CD4-positive, alpha-beta memory T cell (primary cell): ENCODE measurements around the gene ERV3-1. TPM values are rescaled to one million over a fixed set of nuclear protein-coding genes. Genes with fewer than 3 reads are reported as not detected.
A peak's percentile ranks its signal among the peaks of the same experiment; 100 is the strongest.

Experiments used
- CTCF ChIA-PET: fragments of 350-600 bp; sonication (Branson Sonifier 250); formaldehyde crosslinking; loops from one replicate; lab custom pipeline; 2021; ENCODE audit warnings: inconsistent platforms; ENCODE audit not compliant: partially characterized antibody; lab: Charles Lee
- POLR2A ChIA-PET: fragments of 350-600 bp; sonication (Branson Sonifier 250); formaldehyde crosslinking; loops from one replicate; lab custom pipeline; 2021; ENCODE audit not compliant: partially characterized antibody; lab: Charles Lee
- DNase-seq, 5 donors: peaks; one replicate each; pipeline versions ENCODE4 v3.0.0 to v3.0.0-alpha.2; 2020 to 2022; ENCODE audit warnings: mixed read lengths in 1 of 5
- H3K27ac ChIP-seq: one replicate; pipeline ENCODE4 v1.7.0; 2013; ENCODE audit warnings: low read depth, low read length
- H3K27me3 ChIP-seq: 2 replicates; pipeline ENCODE4 v1.7.0; 2013; ENCODE audit warnings: mild to moderate bottlenecking, low read length, moderate library complexity; ENCODE audit not compliant: insufficient read depth
- H3K36me3 ChIP-seq: 2 replicates; pipeline ENCODE4 v1.7.0; 2013; ENCODE audit warnings: mild to moderate bottlenecking, low read length, moderate library complexity; ENCODE audit not compliant: insufficient read depth
- H3K4me1 ChIP-seq: 2 replicates; pipeline ENCODE4 v1.7.0; 2013; ENCODE audit warnings: mild to moderate bottlenecking, low read length, moderate library complexity; ENCODE audit not compliant: insufficient read depth
- H3K4me3 ChIP-seq, 2 donors: one replicate each; pipeline ENCODE4 v1.7.0; 2013; ENCODE audit warnings: low read length in 2 of 2, mild to moderate bottlenecking in 1 of 2
- H3K9me3 ChIP-seq, 2 donors: one replicate each; pipeline ENCODE4 v1.7.0; 2013; ENCODE audit warnings: low read length in 2 of 2, control low read depth in 1 of 2; ENCODE audit not compliant: control insufficient read depth in 1 of 2
- H3K27ac Mint-ChIP-seq, 7 donors: one replicate each; pipeline ENCODE4 v1.8.0; 2020 to 2021; ENCODE audit warnings: mixed read lengths in 7 of 7, mild to moderate bottlenecking in 6 of 7, inconsistent platforms in 3 of 7, moderate library complexity in 3 of 7
- H3K27me3 Mint-ChIP-seq, 2 donors: one replicate each; pipeline ENCODE4 v1.8.0; 2020 to 2021; ENCODE audit warnings: mixed read lengths in 2 of 2
- H3K36me3 Mint-ChIP-seq, 2 donors: one replicate each; pipeline ENCODE4 v1.8.0; 2020 to 2021; ENCODE audit warnings: mixed read lengths in 2 of 2, inconsistent platforms in 1 of 2, mild to moderate bottlenecking in 1 of 2
- H3K4me1 Mint-ChIP-seq, 4 donors: one replicate each; pipeline ENCODE4 v1.8.0; 2020 to 2021; ENCODE audit warnings: mixed read lengths in 4 of 4, mild to moderate bottlenecking in 1 of 4
- H3K4me3 Mint-ChIP-seq, 8 donors: one replicate each; pipeline ENCODE4 v1.8.0; 2020 to 2021; ENCODE audit warnings: mixed read lengths in 8 of 8, mild to moderate bottlenecking in 7 of 8, moderate library complexity in 6 of 8, inconsistent platforms in 3 of 8
- H3K9me3 Mint-ChIP-seq, 8 donors: one replicate each; pipeline ENCODE4 v1.8.0; 2020 to 2021; ENCODE audit warnings: mixed read lengths in 8 of 8, mild to moderate bottlenecking in 5 of 8, inconsistent platforms in 3 of 8, moderate library complexity in 1 of 8
- intact Hi-C: fragments of 100-400 bp; cut with micrococcal nuclease; formaldehyde crosslinking; loops from one replicate; pipeline ENCODE4 v1.15.1; 2023
- polyA plus RNA-seq, 2 donors: library from polyadenylated mRNA; unstranded; fragments of 300-500 nt; fragmentation: Illumina TruSeq; gene quantifications; one replicate each; pipeline ENCODE4 v1.2.3, GENCODE V29; 2021
- total RNA-seq, 2 experiments: library from RNA; stranded (reverse); gene quantifications; one replicate each; pipeline ENCODE4 v1.2.3, GENCODE V29; 2021

The ERV3-1 gene
- total and polyA plus RNA-seq, 4 experiments from 2014 or later, result 5.3 to 19.9 (median 14.1) TPM

- intact Hi-C loops, result loop anchor here (10.0 kb wide), 2 partner anchors 208 to 338 kb away; partner anchors contain the start of genes ZNF107 and ZNF138
- Mint-ChIP-seq H3K36me3 (peaks cover 65 to 69% of the 10 kb centered on the region in 2 donors), H3K27ac (peak overlapping the region in 2 of 7 donors; percentile 10 to 36), H3K9me3 (peaks cover 3 to 43% (median 28%) of the 10 kb centered on the region in 8 donors), H3K4me1 (peaks cover 30 to 64% (median 51%) of the 10 kb centered on the region in 4 donors), H3K4me3 (no peak overlapping the region), H3K27me3 (no peaks in the 10 kb centered on the region)
- DNase-seq, result no peak
- H3K27me3 ChIP-seq, result no peaks in the 10 kb centered on the region
- no peak overlapping the region for H3K27ac ChIP-seq
- H3K36me3 ChIP-seq, result peaks cover 4% of the 10 kb centered on the region
- H3K4me3 ChIP-seq, result no peak overlapping the region
- ChIA-PET CTCF (no interaction called here), POLR2A (interaction anchor here (0.9 to 1.2 kb wide), 2 partner anchors 209 to 1628 kb away, joined by 3 read pairs; partner anchors contain the start of gene ZNF138)
- peaks cover 36% of the 10 kb centered on the region for H3K4me1 ChIP-seq
- peaks cover 0 to 11% of the 10 kb centered on the region in 2 donors for H3K9me3 ChIP-seq
Measured at GRCh38 chr7:65002972-65003585, 3.4 kb downstream of the ERV3-1 start.

GRCh38 chr7:65001291-65001814, 5.1 kb downstream of the ERV3-1 start:
- Mint-ChIP-seq H3K4me3 (peak overlapping the region in 2 of 8 donors; percentile 22 to 31), H3K27ac (no peak overlapping the region), H3K27me3 (no peaks in the 10 kb centered on the region), H3K36me3 (peaks cover 78 to 83% of the 10 kb centered on the region in 2 donors), H3K4me1 (peaks cover 26 to 54% (median 42%) of the 10 kb centered on the region in 4 donors), H3K9me3 (peaks cover 3 to 60% (median 43%) of the 10 kb centered on the region in 8 donors)
- Histone ChIP-seq H3K9me3 (peaks cover 0 to 24% of the 10 kb centered on the region in 2 donors), H3K36me3 (peaks cover 4% of the 10 kb centered on the region), H3K4me1 (peaks cover 30% of the 10 kb centered on the region), H3K4me3 (no peak overlapping the region), H3K27ac (no peak overlapping the region), H3K27me3 (no peaks in the 10 kb centered on the region)
- ChIA-PET POLR2A (interaction anchor here (0.7 kb wide), 1 partner anchor 666 kb away, joined by 3 read pairs; no protein-coding TSS in a partner anchor), CTCF (no interaction called here)
- no peak for DNase-seq
- intact Hi-C loops, result loop anchor here (10.0 kb wide), 2 partner anchors 207 to 337 kb away; partner anchors contain the start of genes ZNF107 and ZNF138

GRCh38 chr7:64999165-65000004, 7.1 kb downstream of the ERV3-1 start:
- no peak overlapping the region for H3K27ac ChIP-seq
- H3K4me1 ChIP-seq, result peaks cover 13% of the 10 kb centered on the region
- POLR2A ChIA-PET, result no interaction called here
- Mint-ChIP-seq H3K27ac (no peak overlapping the region), H3K4me1 (peaks cover 14 to 38% (median 29%) of the 10 kb centered on the region in 4 donors), H3K4me3 (no peak overlapping the region), H3K36me3 (peaks cover 67 to 81% of the 10 kb centered on the region in 2 donors), H3K27me3 (no peaks in the 10 kb centered on the region), H3K9me3 (peaks cover 3 to 76% (median 55%) of the 10 kb centered on the region in 8 donors)
- CTCF ChIA-PET, result no interaction called here
- intact Hi-C loops, result loop anchor here (10.0 kb wide), 2 partner anchors 205 to 335 kb away; partner anchors contain the start of genes ZNF107 and ZNF138
- H3K4me3 ChIP-seq, result no peak overlapping the region
- no peaks in the 10 kb centered on the region for H3K27me3 ChIP-seq
- H3K9me3 ChIP-seq, result peaks cover 0 to 42% of the 10 kb centered on the region in 2 donors
- DNase-seq, result no peak
- peaks cover 4% of the 10 kb centered on the region for H3K36me3 ChIP-seq

- intact Hi-C loops, result no loop called here
- Histone ChIP-seq H3K9me3 (peaks cover 0 to 45% of the 10 kb centered on the region in 2 donors), H3K4me1 (peaks cover 7% of the 10 kb centered on the region), H3K27ac (no peak overlapping the region), H3K4me3 (no peak overlapping the region), H3K36me3 (peaks cover 4% of the 10 kb centered on the region), H3K27me3 (no peaks in the 10 kb centered on the region)
- Mint-ChIP-seq H3K27me3 (no peaks in the 10 kb centered on the region), H3K4me3 (no peak overlapping the region), H3K36me3 (peaks cover 68 to 81% of the 10 kb centered on the region in 2 donors), H3K9me3 (peaks cover 3 to 82% (median 60%) of the 10 kb centered on the region in 8 donors), H3K27ac (no peak overlapping the region), H3K4me1 (peaks cover 12 to 32% (median 26%) of the 10 kb centered on the region in 4 donors)
- no peak for DNase-seq
- ChIA-PET CTCF (no interaction called here), POLR2A (no interaction called here)
Measured at GRCh38 chr7:64998865-64999164, 7.7 kb downstream of the ERV3-1 start.

- H3K4me1 Mint-ChIP-seq, result peaks cover 8 to 24% (median 18%) of the 10 kb centered on the region in 4 donors
- POLR2A ChIA-PET, result interaction anchor here (1.3 kb wide), 1 partner anchor 9 kb away, joined by 3 read pairs; the partner anchor contains the start of gene ERV3-1
- peaks cover 0 to 48% of the 10 kb centered on the region in 2 donors for H3K9me3 ChIP-seq
- no peak overlapping the region for H3K27ac ChIP-seq
- intact Hi-C loops, result no loop called here
- no peak overlapping the region for H3K4me3 Mint-ChIP-seq
- CTCF ChIA-PET, result no interaction called here
- H3K4me1 ChIP-seq, result peaks cover 6% of the 10 kb centered on the region
- no peaks in the 10 kb centered on the region for H3K27me3 Mint-ChIP-seq
- H3K36me3 ChIP-seq, result peaks cover 4% of the 10 kb centered on the region
- peaks cover 3 to 84% (median 67%) of the 10 kb centered on the region in 8 donors for H3K9me3 Mint-ChIP-seq
- H3K4me3 ChIP-seq, result no peak overlapping the region
- H3K27me3 ChIP-seq, result no peaks in the 10 kb centered on the region
- DNase-seq, result no peak
- H3K27ac Mint-ChIP-seq, result no peak overlapping the region
- H3K36me3 Mint-ChIP-seq, result peaks cover 66 to 80% of the 10 kb centered on the region in 2 donors
Measured at GRCh38 chr7:64997927-64998391, 8.5 kb downstream of the ERV3-1 start.

DNA sequence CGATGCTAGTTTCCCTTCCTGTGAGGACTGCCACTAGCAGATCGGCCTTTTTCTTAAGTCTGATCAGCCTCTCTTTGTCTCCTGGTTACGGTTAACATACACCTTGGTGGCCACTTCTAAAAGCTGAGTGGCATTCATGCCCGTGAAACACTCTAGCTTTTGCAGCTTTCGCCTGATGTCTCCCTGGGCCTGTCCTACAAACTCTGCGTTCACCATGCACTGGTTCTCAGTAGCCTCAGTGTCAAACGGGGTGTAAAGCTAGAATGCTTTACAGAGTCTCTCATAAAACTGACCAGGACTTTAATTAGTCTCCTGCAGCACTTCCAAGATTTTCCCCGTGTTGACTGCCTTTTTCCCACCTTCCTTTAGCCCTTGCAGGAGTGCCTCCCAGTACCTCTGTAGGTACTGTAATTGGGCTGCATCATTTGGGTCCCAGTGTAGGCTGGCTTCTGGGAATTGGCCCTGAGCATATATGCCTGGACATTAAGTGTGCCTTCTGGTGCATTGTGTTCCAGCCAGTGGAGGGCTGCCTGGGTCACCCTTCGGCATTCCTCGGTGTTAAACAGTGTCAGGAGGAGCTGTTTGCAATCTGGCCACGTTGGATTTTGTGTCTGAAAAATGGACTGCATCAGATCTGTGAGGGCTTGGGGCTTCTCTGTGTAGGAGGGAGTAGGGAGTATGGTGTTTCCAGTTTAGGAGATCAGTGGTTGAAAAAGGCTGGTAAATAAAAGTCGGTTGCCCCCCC, 9.2 kb downstream of the ERV3-1 start:
- Histone ChIP-seq H3K4me1 (peaks cover 6% of the 10 kb centered on the region), H3K27me3 (no peaks in the 10 kb centered on the region), H3K4me3 (no peak overlapping the region), H3K36me3 (peaks cover 4% of the 10 kb centered on the region), H3K27ac (no peak overlapping the region), H3K9me3 (peaks cover 0 to 51% of the 10 kb centered on the region in 2 donors)
- Mint-ChIP-seq H3K4me3 (no peak overlapping the region), H3K27me3 (no peaks in the 10 kb centered on the region), H3K9me3 (peaks cover 3 to 85% (median 70%) of the 10 kb centered on the region in 8 donors), H3K27ac (peak overlapping the region in 1 of 7 donors; percentile 57), H3K36me3 (peaks cover 65 to 79% of the 10 kb centered on the region in 2 donors), H3K4me1 (peaks cover 5 to 18% (median 14%) of the 10 kb centered on the region in 4 donors)
- DNase-seq, result no peak
- ChIA-PET CTCF (no interaction called here), POLR2A (interaction anchor here (1.3 kb wide), 1 partner anchor 9 kb away, joined by 3 read pairs; the partner anchor contains the start of gene ERV3-1)
- intact Hi-C loops, result no loop called here
